HG03460 (cell line): ENCODE data around the gene SAMD11.

Experiments
- ATAC-seq: cut with Tn5 transposase; IDR thresholded peaks from one replicate; pipeline ENCODE4 v1.9.1; 2021; ENCODE audit not compliant: unreplicated experiment

SAMD11 gene

DNA sequence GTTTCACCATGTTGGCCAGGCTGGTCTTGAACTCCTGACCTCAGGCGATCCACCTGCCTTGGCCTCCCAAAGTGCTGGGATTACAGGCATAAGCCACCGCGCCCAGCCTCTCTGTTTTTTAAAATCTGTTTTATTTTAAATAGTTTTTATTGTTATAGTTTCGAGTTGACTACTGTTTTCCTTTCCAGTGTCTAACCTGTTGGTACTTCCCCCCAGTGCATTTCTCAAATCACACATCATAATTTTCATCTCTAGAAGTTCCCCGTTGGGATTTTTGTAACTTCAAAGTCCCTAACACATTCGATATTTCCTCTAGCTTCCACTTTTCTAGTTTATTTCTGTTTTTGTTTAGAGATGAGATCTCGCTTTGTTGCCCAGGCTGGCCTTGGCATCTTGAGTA lies 68.6 kb downstream of the SAMD11 start:
- ATAC-seq = no peak

DNA sequence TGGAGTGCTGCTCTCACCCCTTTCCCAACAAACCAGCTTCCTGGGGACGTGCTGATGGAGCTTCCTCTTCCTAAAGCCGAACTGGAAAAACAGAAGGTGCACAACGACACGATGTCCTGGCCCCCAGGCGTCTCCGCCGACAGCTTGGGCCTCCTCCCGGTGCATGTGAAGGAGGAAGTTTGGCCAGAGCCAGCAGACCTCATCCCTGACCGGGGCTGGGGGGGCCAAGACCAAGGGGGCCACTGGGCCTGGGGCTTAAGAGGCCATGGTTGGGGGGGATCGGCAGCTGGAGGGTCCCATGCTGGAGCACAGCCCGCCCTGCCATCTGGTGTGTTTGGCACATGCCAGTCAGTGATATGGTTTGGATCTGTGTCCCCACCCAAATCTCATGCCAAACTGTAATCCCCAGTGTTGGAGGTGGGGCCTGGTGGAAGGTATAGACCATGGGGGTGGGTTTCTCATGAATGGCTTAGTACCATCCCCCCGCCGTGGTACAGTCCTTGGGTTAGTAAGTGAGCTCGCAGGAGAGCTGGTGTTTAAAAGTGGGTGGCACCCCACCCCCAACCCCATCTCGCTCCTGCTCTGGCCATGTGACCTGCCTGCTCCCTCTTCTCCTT lies 69.8 kb downstream of the SAMD11 start:
- no peak for ATAC-seq
